Lung (tissue), 16 donors: Measurements from ENCODE around the gene REXO5. TPM values are rescaled to one million over a fixed set of nuclear protein-coding genes. Genes with fewer than 3 reads are reported as not detected.

ENCODE experiments used
- ATAC-seq: fragments of 200-7000 bp; cut with Tn5 transposase; one replicate; pipeline ENCODE4 v1.9.1; 2020; ENCODE audit warnings: moderate number of reproducible peaks; ENCODE audit not compliant: insufficient read depth, low FRiP score
- DNase-seq, 3 donors: peaks; one replicate each; pipeline ENCODE4 v3.0.0-alpha.2; 2013 to 2017
- H3K27ac ChIP-seq, 2 donors: one replicate each; pipeline ENCODE4 v1.5.1; 2013; ENCODE audit warnings: mild to moderate bottlenecking in 2 of 2, moderate library complexity in 2 of 2, control low read depth in 1 of 2, inconsistent platforms in 1 of 2, low read depth in 1 of 2, low read length in 1 of 2
- H3K27me3 ChIP-seq, 3 donors: one replicate each; pipeline ENCODE4 v1.5.1; 2013; ENCODE audit warnings: low read length in 2 of 3; ENCODE audit not compliant: control insufficient read depth in 3 of 3, insufficient read depth in 3 of 3
- H3K36me3 ChIP-seq, 4 donors: one replicate each; pipeline ENCODE4 v1.5.1; 2013; ENCODE audit warnings: low read length in 4 of 4, mild to moderate bottlenecking in 1 of 4, moderate library complexity in 1 of 4; ENCODE audit not compliant: control insufficient read depth in 4 of 4, insufficient read depth in 4 of 4
- H3K4me1 ChIP-seq, 5 donors: one replicate each; pipeline ENCODE4 v1.5.1; 2013; ENCODE audit warnings: low read length in 5 of 5, mild to moderate bottlenecking in 2 of 5, moderate library complexity in 1 of 5; ENCODE audit not compliant: control insufficient read depth in 5 of 5, insufficient read depth in 5 of 5
- H3K4me3 ChIP-seq: one replicate; pipeline ENCODE4 v1.5.1; 2013; ENCODE audit warnings: mild to moderate bottlenecking, control low read depth, moderate library complexity
- H3K9ac ChIP-seq, 2 donors: one replicate each; pipeline ENCODE4 v1.5.1; 2013; ENCODE audit warnings: low read length in 2 of 2, control low read depth in 1 of 2; ENCODE audit not compliant: insufficient read depth in 1 of 2
- H3K9me3 ChIP-seq, 4 donors: one replicate each; pipeline ENCODE4 v1.5.1; 2013; ENCODE audit warnings: low read length in 3 of 4, mild to moderate bottlenecking in 1 of 4, moderate library complexity in 1 of 4; ENCODE audit not compliant: control insufficient read depth in 4 of 4, insufficient read depth in 3 of 4
- WGBS, 2 donors: extraction: QIAGEN DNeasy Blood & Tissue Kit; methylation state at CpG; one replicate each; pipeline ENCODE4 v1.1.7; 2013; 5-methylcytosine and 5-hydroxymethylcytosine counted together
- long read RNA-seq, 5 donors: transcript quantifications; one replicate each; lab custom pipeline, GENCODE V29; 2026
- polyA plus RNA-seq, 2 donors: library from polyadenylated mRNA; stranded (reverse); fragments of 200-250 nt; gene quantifications; one replicate each; pipeline ENCODE4 v1.2.1, GENCODE V29; 2013
- total RNA-seq, 2 donors: library from RNA; depleted of rRNA in 1 of 2; stranded (reverse); fragments of >200 nt in 1 of 2; gene quantifications; one replicate each; pipeline ENCODE4 v1.2.1, GENCODE V29; 2014 to 2021
- TF ChIP-seq, protein P1 (sequence below): IDR thresholded peaks from 2 replicates; pipeline ENCODE4 v1.5.1; 2012; ENCODE audit warnings: mild to moderate bottlenecking; ENCODE audit errors: control extremely low read depth, extremely low read depth
- donor health status: control.
- donor health status: control.
- donor health status: Bipolar disorder and iron deficiency.
- donor health status: healthy.
- donor health status: DM: yes; HTN: yes; CAD: no.

Gene REXO5
- 1 to 10 TPM; 2.7 to 6.3 TPM for total RNA-seq
- under 1 TPM; 0.73 to 0.84 TPM for polyA plus RNA-seq
- long read RNA-seq, donor 1 = 0 reads
- long read RNA-seq, donor 2 = 0 reads
- long read RNA-seq, donor 3, partial matches to known transcripts = 0 of 1 reads
- long read RNA-seq, donor 3, other reads (novel, unspliced or antisense) = 0 of 1 reads
- long read RNA-seq, donor 4 = 0 reads
- long read RNA-seq, donor 5 = 0 reads

- TF ChIP-seq, protein P1, sequence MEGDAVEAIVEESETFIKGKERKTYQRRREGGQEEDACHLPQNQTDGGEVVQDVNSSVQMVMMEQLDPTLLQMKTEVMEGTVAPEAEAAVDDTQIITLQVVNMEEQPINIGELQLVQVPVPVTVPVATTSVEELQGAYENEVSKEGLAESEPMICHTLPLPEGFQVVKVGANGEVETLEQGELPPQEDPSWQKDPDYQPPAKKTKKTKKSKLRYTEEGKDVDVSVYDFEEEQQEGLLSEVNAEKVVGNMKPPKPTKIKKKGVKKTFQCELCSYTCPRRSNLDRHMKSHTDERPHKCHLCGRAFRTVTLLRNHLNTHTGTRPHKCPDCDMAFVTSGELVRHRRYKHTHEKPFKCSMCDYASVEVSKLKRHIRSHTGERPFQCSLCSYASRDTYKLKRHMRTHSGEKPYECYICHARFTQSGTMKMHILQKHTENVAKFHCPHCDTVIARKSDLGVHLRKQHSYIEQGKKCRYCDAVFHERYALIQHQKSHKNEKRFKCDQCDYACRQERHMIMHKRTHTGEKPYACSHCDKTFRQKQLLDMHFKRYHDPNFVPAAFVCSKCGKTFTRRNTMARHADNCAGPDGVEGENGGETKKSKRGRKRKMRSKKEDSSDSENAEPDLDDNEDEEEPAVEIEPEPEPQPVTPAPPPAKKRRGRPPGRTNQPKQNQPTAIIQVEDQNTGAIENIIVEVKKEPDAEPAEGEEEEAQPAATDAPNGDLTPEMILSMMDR = no peak
- Histone ChIP-seq H3K27ac (peak within 1 kb of the TSS; percentile 89 to 92), H3K9me3 (no peaks in the 10 kb centered on the region), H3K4me1 (peaks cover 0 to 8% (median 3%) of the 10 kb centered on the region in 5 donors), H3K27me3 (no peaks in the 10 kb centered on the region), H3K4me3 (peak within 1 kb of the TSS; percentile 94), H3K36me3 (no peaks in the 10 kb centered on the region), H3K9ac (peak within 1 kb of the TSS; percentile 42 to 87)
- 0% methylated on average over 74 of the region's 74 CpGs for WGBS, 2 donors
- DNase-seq (peak; percentile 98), ATAC-seq (peak; percentile 90)
These were observed at the start of gene REXO5, which contains the start of gene ERI2 for GRCh38 chr16:20806168-20807050. Gene REXO5, plus strand, starts transcription at chr16:20806527. Its CDS starts 427 bp downstream, at chr16:20806954. Gene ERI2, minus strand, starts transcription at chr16:20806472. Its CDS starts 42 bp downstream, at chr16:20806430.

DNA sequence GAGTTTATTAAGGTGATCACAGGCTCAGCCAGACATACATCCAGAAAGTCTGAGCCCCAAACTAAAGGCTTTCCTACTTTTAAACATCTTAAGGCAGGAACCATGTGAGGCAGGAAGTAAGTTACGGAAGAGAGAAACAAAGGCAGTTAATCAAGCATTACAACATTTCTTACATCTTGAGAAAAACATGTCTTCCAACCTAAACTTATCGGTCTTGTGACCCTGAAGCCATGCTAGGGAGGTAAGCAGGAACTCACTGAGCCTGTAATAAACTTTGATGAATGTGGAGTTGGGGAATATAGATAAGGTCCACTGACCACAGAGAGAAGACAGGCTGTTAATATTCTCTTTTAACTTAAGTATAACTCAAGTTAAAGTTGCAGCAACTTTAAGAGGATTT lies 46.0 kb upstream of the REXO5 start:
- DNase-seq (no peak), ATAC-seq (no peak)
- Histone ChIP-seq H3K27me3 (no peaks in the 10 kb centered on the region), H3K27ac (no peak overlapping the region), H3K4me1 (peaks cover 0 to 4% (median 0%) of the 10 kb centered on the region in 5 donors), H3K4me3 (no peak overlapping the region), H3K9ac (no peak overlapping the region), H3K36me3 (no peaks in the 10 kb centered on the region), H3K9me3 (peaks cover 0 to 2% (median 0%) of the 10 kb centered on the region in 4 donors)
- TF ChIP-seq, protein P1 = no peak
- WGBS, 2 donors = 47 to 63% methylated on average over 2 of the region's 2 CpGs

GRCh38 chr16:20761175-20761574 lies 45.2 kb upstream of the REXO5 start:
- 86 to 87% methylated on average over 1 of the region's 1 CpG for WGBS, 2 donors
- no peaks in the 10 kb centered on the region for H3K27me3 ChIP-seq
- H3K9ac ChIP-seq = no peak overlapping the region
- TF ChIP-seq, protein P1 = no peak
- DNase-seq (no peak), ATAC-seq (no peak)
- H3K9me3 ChIP-seq = peaks cover 0 to 2% (median 0%) of the 10 kb centered on the region in 4 donors
- no peak overlapping the region for H3K27ac ChIP-seq
- H3K4me1 ChIP-seq = peaks cover 0 to 4% (median 0%) of the 10 kb centered on the region in 5 donors
- no peaks in the 10 kb centered on the region for H3K36me3 ChIP-seq
- no peak overlapping the region for H3K4me3 ChIP-seq
